IMR-90 (cell line): ENCODE results near the gene ARHGEF10L. TPM values are rescaled to one million over a fixed set of nuclear protein-coding genes. Genes with fewer than 3 reads are reported as not detected.

Source experiments
- ATAC-seq: fragments of 200-7000 bp; cut with Tn5 transposase; 2 replicates; pipeline ENCODE4 v1.9.1; 2020; ENCODE audit warnings: low read depth, mild to moderate bottlenecking, moderate library complexity
- BruUV-seq: library from RNA; stranded (reverse); fragments of 400-500 nt; replicated peaks from 2 replicates; lab custom pipeline; 2021; lab: Mats Ljungman, UMichigan
- CTCF ChIA-PET: fragments of 300-600 bp; formaldehyde crosslinking; extraction: SDS; loops from one replicate; lab custom pipeline; 2021; ENCODE audit warnings: antibody characterized with exemption; lab: Yijun Ruan, JAX
- POLR2A ChIA-PET: fragments of 300-600 bp; sonication (Branson Sonifier 250); formaldehyde crosslinking; loops from one replicate; lab custom pipeline; 2022; ENCODE audit warnings: antibody characterized with exemption; ENCODE audit not compliant: unreplicated experiment; lab: Charles Lee
- DNase-seq: peaks from one replicate; pipeline ENCODE4 v3.0.0; 2013
- H2AFZ ChIP-seq: replicated peaks from 2 replicates; pipeline ENCODE3; 2013; ENCODE audit warnings: low read length, mild to moderate bottlenecking; ENCODE audit not compliant: poor library complexity
- H2AK5ac ChIP-seq: 2 replicates; pipeline ENCODE4 v1.6.1; 2013; ENCODE audit warnings: low read depth, low read length, inconsistent platforms
- H2AK9ac ChIP-seq: replicated peaks from 2 replicates; pipeline ENCODE3; 2013; ENCODE audit warnings: mild to moderate bottlenecking, low read depth, low read length, moderate library complexity; ENCODE audit not compliant: poor library complexity
- H2BK120ac ChIP-seq: 2 replicates; pipeline ENCODE4 v1.6.1; 2013; ENCODE audit warnings: low read depth, low read length, inconsistent platforms
- H2BK15ac ChIP-seq: 3 replicates; pipeline ENCODE4 v1.6.1; 2013; ENCODE audit warnings: low read depth, low read length, inconsistent platforms
- H2BK20ac ChIP-seq: 2 replicates; pipeline ENCODE4 v1.6.1; 2013; ENCODE audit warnings: low read depth, mild to moderate bottlenecking, inconsistent platforms, low read length, moderate library complexity
- H2BK5ac ChIP-seq: 2 replicates; pipeline ENCODE4 v1.6.1; 2013; ENCODE audit warnings: mild to moderate bottlenecking, low read depth, low read length, inconsistent platforms; ENCODE audit not compliant: poor library complexity, severe bottlenecking
- H3K14ac ChIP-seq: replicated peaks from 2 replicates; pipeline ENCODE4 v1.6.1; 2013; ENCODE audit warnings: low read depth, low read length, inconsistent platforms
- H3K18ac ChIP-seq: 2 replicates; pipeline ENCODE4 v1.6.1; 2013; ENCODE audit warnings: low read depth, low read length, control low read depth
- H3K23ac ChIP-seq: 2 replicates; pipeline ENCODE4 v1.6.1; 2013; ENCODE audit warnings: low read depth, low read length, inconsistent platforms
- H3K27ac ChIP-seq: 2 replicates; pipeline ENCODE4 v1.5.1; 2013; ENCODE audit warnings: mild to moderate bottlenecking, control low read depth, low read length; ENCODE audit not compliant: insufficient read depth
- H3K27me3 ChIP-seq: 2 replicates; pipeline ENCODE4 v1.6.1; 2013; ENCODE audit warnings: low read length; ENCODE audit not compliant: control insufficient read depth, insufficient read depth
- H3K36me3 ChIP-seq: 2 replicates; pipeline ENCODE4 v1.6.1; 2013; ENCODE audit warnings: low read length, mixed read lengths; ENCODE audit not compliant: control insufficient read depth, insufficient read depth
- H3K4ac ChIP-seq: 2 replicates; pipeline ENCODE4 v1.6.1; 2013; ENCODE audit warnings: low read depth, low read length, inconsistent platforms
- H3K4me1 ChIP-seq: 2 replicates; pipeline ENCODE4 v1.6.1; 2013; ENCODE audit warnings: low read length, mixed read lengths; ENCODE audit not compliant: control insufficient read depth, insufficient read depth
- H3K4me2 ChIP-seq: 2 replicates; pipeline ENCODE4 v1.6.1; 2013; ENCODE audit warnings: low read depth, mild to moderate bottlenecking, control low read depth, low read length, moderate library complexity
- H3K4me3 ChIP-seq: 2 replicates; pipeline ENCODE4 v1.5.1; 2013; ENCODE audit warnings: low read depth, mild to moderate bottlenecking, control low read depth, low read length, moderate library complexity; ENCODE audit not compliant: insufficient read depth
- H3K56ac ChIP-seq: 2 replicates; pipeline ENCODE4 v1.6.1; 2013; ENCODE audit warnings: low read length, inconsistent platforms; ENCODE audit not compliant: insufficient read depth; ENCODE audit errors: extremely low read depth
- H3K79me1 ChIP-seq, 2 experiments: 2 replicates each; pipeline ENCODE4 v1.6.1; 2013; ENCODE audit warnings: low read length in 2 of 2, inconsistent platforms in 1 of 2, low read depth in 1 of 2
- H3K9ac ChIP-seq: 2 replicates; pipeline ENCODE4 v1.6.1; 2013; ENCODE audit warnings: low read depth, low read length, control low read depth
- H3K9me1 ChIP-seq: 2 replicates; pipeline ENCODE4 v1.6.1; 2013; ENCODE audit warnings: low read length, inconsistent platforms; ENCODE audit not compliant: insufficient read depth
- H3K9me3 ChIP-seq: 2 replicates; pipeline ENCODE4 v1.6.1; 2013; ENCODE audit warnings: low read length; ENCODE audit not compliant: control insufficient read depth, insufficient read depth
- H4K20me1 ChIP-seq: 2 replicates; pipeline ENCODE4 v1.6.1; 2013; ENCODE audit warnings: low read length, inconsistent platforms; ENCODE audit not compliant: insufficient read depth
- H4K5ac ChIP-seq: 2 replicates; pipeline ENCODE4 v1.6.1; 2013; ENCODE audit warnings: mild to moderate bottlenecking, low read depth, low read length, control low read depth
- H4K8ac ChIP-seq, 2 experiments: 2 replicates each; pipeline ENCODE4 v1.6.1; 2013; ENCODE audit warnings: low read depth in 2 of 2, low read length in 2 of 2, control low read depth in 1 of 2, inconsistent platforms in 1 of 2
- H4K91ac ChIP-seq: 2 replicates; pipeline ENCODE4 v1.6.1; 2013; ENCODE audit warnings: low read depth, low read length, inconsistent platforms; ENCODE audit not compliant: insufficient read depth
- CTCF ChIP-seq: conservative IDR thresholded peaks from 2 replicates; pipeline ENCODE4 v1.5.1; 2012; ENCODE audit warnings: mild to moderate bottlenecking, low read depth, low read length, improper control_type of control experiment
- MAFK ChIP-seq: IDR thresholded peaks from 2 replicates; pipeline ENCODE4 v1.6.1; 2012; ENCODE audit warnings: low read depth, low read length, improper control_type of control experiment
- WGBS, 2 experiments: methylation state at CpG; one replicate each; pipeline versions ENCODE4 v1.1.5 to v1.1.7; 2013; ENCODE audit warnings: missing lambda C conversion rate in 2 of 2; ENCODE audit not compliant: insufficient read length in 1 of 2; ENCODE audit errors: extremely low coverage in 2 of 2; 5-methylcytosine and 5-hydroxymethylcytosine counted together
- dilution Hi-C: fragments of 300-500 bp; cut with HindIII; formaldehyde crosslinking; loops from one replicate; pipeline ENCODE4 v1.14.3; 2018; ENCODE audit warnings: low sequenced_read_pairs; ENCODE audit not compliant: unreplicated experiment
- in situ Hi-C: fragments of 300-500 bp; cut with MboI; formaldehyde crosslinking; loops from 3 replicates; pipeline ENCODE4 v1.14.3; 2019; ENCODE audit warnings: low sequenced_read_pairs, inconsistent platforms, mixed read lengths
- intact Hi-C: fragments of 100-400 bp; cut with micrococcal nuclease; formaldehyde crosslinking; loops from 2 replicates; pipeline ENCODE4 v1.10.0; 2022
- polyA plus RNA-seq, 3 experiments: library from polyadenylated mRNA; depleted of rRNA; stranded (reverse); fragments of >200 nt; gene quantifications; 2 replicates each; pipeline ENCODE4 v1.2.3, GENCODE V29; 2012; ENCODE audit warnings: low replicate concordance in 1 of 3
- total RNA-seq: library from RNA; depleted of rRNA; stranded (reverse); fragments of >200 nt; gene quantifications from 2 replicates; pipeline ENCODE4 v1.2.3, GENCODE V29; 2012
- TF ChIP-seq, protein P1 (sequence below): fragments of 150-350 bp; IDR thresholded peaks from 2 replicates; pipeline ENCODE4 v1.6.1; 2016; ENCODE audit warnings: low read depth, mild to moderate bottlenecking, low read length, moderate library complexity, borderline replicate concordance

Gene ARHGEF10L
- total and polyA plus RNA-seq, 2 of the 4 experiments (the other 2 are of a cell fraction), result 4.8 to 12.4 TPM

DNA sequence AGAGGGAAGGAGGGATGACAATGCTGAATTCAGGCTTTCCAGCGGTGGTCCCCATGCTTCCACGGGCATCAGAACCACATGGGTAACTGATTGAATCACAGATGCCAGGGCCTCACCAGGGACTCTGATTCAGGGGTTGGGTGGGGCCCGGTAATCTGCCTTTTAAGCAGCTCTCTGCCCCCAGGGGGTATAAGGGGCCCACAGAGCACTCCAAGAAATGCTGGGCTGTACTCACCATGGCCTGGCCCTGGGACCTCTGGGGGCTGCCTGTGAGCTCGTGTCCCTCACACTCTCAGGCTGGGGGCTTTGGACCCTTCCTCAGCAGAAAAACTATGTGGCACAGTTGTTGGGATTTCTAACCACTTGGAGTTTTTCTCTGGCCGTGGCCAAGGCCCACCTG lies 70.6 kb downstream of the ARHGEF10L start:
- Histone ChIP-seq H3K27me3 (no peaks in the 10 kb centered on the region), H3K9me1 (no peaks in the 10 kb centered on the region)
- TF ChIP-seq, protein P1, sequence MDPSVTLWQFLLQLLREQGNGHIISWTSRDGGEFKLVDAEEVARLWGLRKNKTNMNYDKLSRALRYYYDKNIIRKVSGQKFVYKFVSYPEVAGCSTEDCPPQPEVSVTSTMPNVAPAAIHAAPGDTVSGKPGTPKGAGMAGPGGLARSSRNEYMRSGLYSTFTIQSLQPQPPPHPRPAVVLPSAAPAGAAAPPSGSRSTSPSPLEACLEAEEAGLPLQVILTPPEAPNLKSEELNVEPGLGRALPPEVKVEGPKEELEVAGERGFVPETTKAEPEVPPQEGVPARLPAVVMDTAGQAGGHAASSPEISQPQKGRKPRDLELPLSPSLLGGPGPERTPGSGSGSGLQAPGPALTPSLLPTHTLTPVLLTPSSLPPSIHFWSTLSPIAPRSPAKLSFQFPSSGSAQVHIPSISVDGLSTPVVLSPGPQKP, result no peak
- TF ChIP-seq CTCF (no peak), MAFK (no peak)

More for the DNA sequence above, 70.6 kb downstream of the ARHGEF10L start:
- H4K20me1 ChIP-seq, result no peaks in the 10 kb centered on the region; the same call in 1 of the 2 replicates
- ChIA-PET POLR2A (no interaction called here), CTCF (interaction anchor here (2.3 kb wide), 1 partner anchor 108 kb away, joined by 10 read pairs; no protein-coding TSS in a partner anchor)
- dilution Hi-C loops, result no loop called here
- no peak overlapping the region for H3K56ac ChIP-seq
- H2BK5ac ChIP-seq, result no peak overlapping the region
- H2AK9ac ChIP-seq, result no peak overlapping the region
- no peak overlapping the region for H3K4me2 ChIP-seq
- no peak overlapping the region for H3K4me3 ChIP-seq
- intact Hi-C loops, result no loop called here
- no peak overlapping the region for H3K9ac ChIP-seq
- no TSS peak for BruUV-seq
- no peak overlapping the region for H4K8ac ChIP-seq
- in situ Hi-C loops, result no loop called here
- no peak overlapping the region for H3K14ac ChIP-seq
- no peaks in the 10 kb centered on the region for H3K79me1 ChIP-seq
- H3K23ac ChIP-seq, result no peak overlapping the region
- no peak for DNase-seq
- no peak overlapping the region for H3K27ac ChIP-seq
- H2AFZ ChIP-seq, result no peak overlapping the region
- H2AK5ac ChIP-seq, result no peak overlapping the region
- ATAC-seq, result no peak
- WGBS, 2 experiments, result 90% methylated on average over 3 of the region's 5 CpGs; no CpG with 5 or more reads in 1 of the 2 experiments
- H4K91ac ChIP-seq, result no peak overlapping the region
- H4K5ac ChIP-seq, result no peak overlapping the region
- H3K4me1 ChIP-seq, result peaks cover 6% of the 10 kb centered on the region
- peaks cover 6% of the 10 kb centered on the region; the same call in 1 of the 2 replicates for H3K36me3 ChIP-seq
- H2BK120ac ChIP-seq, result no peak overlapping the region
- no peak overlapping the region for H2BK15ac ChIP-seq
- H2BK20ac ChIP-seq, result no peak overlapping the region
- H3K9me3 ChIP-seq, result no peaks in the 10 kb centered on the region
- H3K18ac ChIP-seq, result no peak overlapping the region
- no peak overlapping the region for H3K4ac ChIP-seq
